GM12878 (cell line): ENCODE measurements around the gene VIPR2. TPM values are rescaled to one million over a fixed set of nuclear protein-coding genes. Genes with fewer than 3 reads are reported as not detected.

Source experiments
- ATAC-seq: fragments of 200-7000 bp; cut with Tn5 transposase; 3 replicates; pipeline ENCODE4 v1.9.1; 2020; ENCODE audit warnings: mild to moderate bottlenecking, moderate library complexity
- BruUV-seq: library from RNA; stranded (reverse); fragments of 400-500 nt; replicated peaks from 2 replicates; lab custom pipeline; 2021; lab: Mats Ljungman, UMichigan
- CTCF ChIA-PET: fragments of 300-600 bp; sonication (Branson Sonifier 250); formaldehyde crosslinking; extraction: SDS; loops from one replicate; lab custom pipeline; 2021; ENCODE audit warnings: inconsistent platforms; lab: Yijun Ruan, JAX
- POLR2A ChIA-PET: fragments of 350-600 bp; formaldehyde crosslinking; extraction: SDS; loops from one replicate; lab custom pipeline; 2021; ENCODE audit warnings: inconsistent platforms; lab: Charles Lee
- RAD21 ChIA-PET: fragments of 300-600 bp; sonication (Branson Sonifier 250); formaldehyde crosslinking; loops from one replicate; lab custom pipeline; 2023; ENCODE audit warnings: antibody characterized with exemption; ENCODE audit not compliant: unreplicated experiment; lab: Charles Lee
- SMC1A ChIA-PET: fragments of 300-600 bp; sonication (Branson Sonifier 250); formaldehyde crosslinking; loops from one replicate; lab custom pipeline; 2023; ENCODE audit not compliant: unreplicated experiment, uncharacterized antibody; lab: Charles Lee
- DNase-seq: peaks from one replicate; pipeline ENCODE4 v3.0.0-alpha.2; 2011; ENCODE audit warnings: low read depth, low spot score
- FAIRE-seq: peaks from 3 replicates; lab custom pipeline; 2011; peaks lifted over from hg19 to GRCh38; lab: Jason Lieb, UNC
- H2AFZ ChIP-seq: 2 replicates; pipeline ENCODE4 v1.6.0; 2011; ENCODE audit warnings: low read depth, low read length, control low read depth; ENCODE audit not compliant: control insufficient read depth
- H3K27ac ChIP-seq: 2 replicates; pipeline ENCODE4 v1.5.1; 2011; ENCODE audit warnings: control low read depth; ENCODE audit not compliant: control insufficient read depth, insufficient read depth
- H3K27me3 ChIP-seq, 2 experiments: replicated peaks in 1 of 2; 2 replicates each; pipeline versions ENCODE4 v1.6.0 to v1.6.1; 2011; ENCODE audit warnings: low read length in 1 of 2; ENCODE audit not compliant: control insufficient read depth in 2 of 2, insufficient read depth in 2 of 2
- H3K36me3 ChIP-seq, 2 experiments: 2 replicates each; pipeline ENCODE4 v1.5.1; 2011; ENCODE audit warnings: low read length in 1 of 2; ENCODE audit not compliant: control insufficient read depth in 2 of 2, insufficient read depth in 2 of 2
- H3K4me1 ChIP-seq: 2 replicates; pipeline ENCODE4 v1.6.1; 2011; ENCODE audit warnings: mild to moderate bottlenecking, low read length, moderate library complexity, mixed read lengths; ENCODE audit not compliant: control insufficient read depth, insufficient read depth
- H3K4me2 ChIP-seq: 2 replicates; pipeline ENCODE4 v1.6.0; 2011; ENCODE audit warnings: control low read depth; ENCODE audit not compliant: control insufficient read depth, insufficient read depth
- H3K4me3 ChIP-seq: fragments of 200-600 bp; sonication (generic); 2 replicates; pipeline ENCODE4 v1.5.1; 2016
- H3K79me2 ChIP-seq: 2 replicates; pipeline ENCODE4 v1.6.0; 2011; ENCODE audit warnings: low read length; ENCODE audit not compliant: control insufficient read depth, insufficient read depth
- H3K9ac ChIP-seq: 2 replicates; pipeline ENCODE4 v1.8.0; 2011; ENCODE audit warnings: low read length, control low read depth, mixed read lengths; ENCODE audit not compliant: control insufficient read depth, insufficient read depth
- H3K9me3 ChIP-seq: replicated peaks from 3 replicates; pipeline ENCODE4 v1.5.1; 2011; ENCODE audit warnings: mild to moderate bottlenecking, low read length; ENCODE audit not compliant: control insufficient read depth, insufficient read depth
- H4K20me1 ChIP-seq: 2 replicates; pipeline ENCODE4 v1.6.0; 2011; ENCODE audit not compliant: control insufficient read depth, insufficient read depth
- CEBPB ChIP-seq, 2 experiments: fragments of 150-350 bp in 1 of 2; IDR thresholded peaks; 2 replicates each; pipeline ENCODE4 v1.6.1; 2012 to 2014; ENCODE audit warnings: low read depth in 2 of 2, low read length in 2 of 2, borderline replicate concordance in 1 of 2, inconsistent platforms in 1 of 2
- EZH2 ChIP-seq: IDR thresholded peaks from 2 replicates; pipeline ENCODE4 v1.6.1; 2012; ENCODE audit warnings: low read depth, mild to moderate bottlenecking, control low read depth, inconsistent platforms, low read length, borderline replicate concordance; ENCODE audit not compliant: control insufficient read depth
- GABPA ChIP-seq: IDR thresholded peaks from 2 replicates; pipeline ENCODE4 v1.6.1; 2014; ENCODE audit warnings: antibody characterized with exemption, low read depth, mild to moderate bottlenecking, inconsistent platforms
- GATAD2B ChIP-seq: fragments of 450-650 bp; conservative IDR thresholded peaks from 2 replicates; pipeline ENCODE4 v1.6.1; 2017; ENCODE audit warnings: low read depth, mild to moderate bottlenecking, moderate library complexity
- HDAC2 ChIP-seq: fragments of 200-600 bp; sonication (generic); IDR thresholded peaks from 2 replicates; pipeline ENCODE4 v1.6.1; 2017
- NFYA ChIP-seq: IDR thresholded peaks from 2 replicates; pipeline ENCODE4 v1.6.1; 2011; ENCODE audit warnings: low read depth, mild to moderate bottlenecking, low read length, improper control_type of control experiment, borderline replicate concordance
- SIX5 ChIP-seq: IDR thresholded peaks from 2 replicates; pipeline ENCODE4 v1.6.1; 2011; ENCODE audit warnings: mild to moderate bottlenecking, low read depth, low read length, moderate library complexity; ENCODE audit not compliant: severe bottlenecking
- SPI1 ChIP-seq: IDR thresholded peaks from 2 replicates; pipeline ENCODE4 v1.6.1; 2011; ENCODE audit warnings: low read depth, mild to moderate bottlenecking, low read length, moderate library complexity, borderline replicate concordance; ENCODE audit not compliant: insufficient read depth
- SREBF1 ChIP-seq: IDR thresholded peaks from 2 replicates; pipeline ENCODE4 v1.6.1; 2012; ENCODE audit warnings: mild to moderate bottlenecking, low read length
- SRF ChIP-seq, 2 experiments: IDR thresholded peaks; 2 replicates each; pipeline ENCODE4 v1.6.1; 2011; ENCODE audit warnings: low read depth in 2 of 2, low read length in 2 of 2, mild to moderate bottlenecking in 1 of 2, moderate library complexity in 1 of 2
- STAT3 ChIP-seq: IDR thresholded peaks from 2 replicates; pipeline ENCODE4 v1.6.1; 2011; ENCODE audit warnings: low read depth, low read length, improper control_type of control experiment
- YBX1 ChIP-seq: fragments of 450-650 bp; IDR thresholded peaks from 2 replicates; pipeline ENCODE4 v1.6.1; 2016; ENCODE audit warnings: antibody characterized with exemption
- ZNF274 ChIP-seq: IDR thresholded peaks from one replicate; pipeline ENCODE4 v1.8.0; 2011; ENCODE audit not compliant: insufficient read length, insufficient read depth
- WGBS: methylation state at CpG from one replicate; pipeline ENCODE4 v1.1.6; 2016; ENCODE audit warnings: low lambda C conversion rate; ENCODE audit not compliant: insufficient replicate concordance, insufficient coverage; ENCODE audit errors: missing lambda C conversion rate; 5-methylcytosine and 5-hydroxymethylcytosine counted together
- in situ Hi-C: fragments of 300-500 bp; cut with MboI; formaldehyde crosslinking; loops from 9 replicates; pipeline ENCODE4 v1.14.3; 2018; ENCODE audit warnings: mixed read lengths
- intact Hi-C: fragments of 100-400 bp; cut with micrococcal nuclease; formaldehyde crosslinking; loops from one replicate; pipeline ENCODE4 v1.14.2; 2022; ENCODE audit not compliant: unreplicated experiment
- polyA plus RNA-seq, 11 experiments: library from polyadenylated mRNA; depleted of rRNA in 4 of 11; unstranded in 6 of 11; stranded (reverse) in 5 of 11; fragments of >200 nt; fragmentation: Nextera tagmentation in 4 of 11; fragmentation: Illumina TruSeq in 1 of 11; extraction: Ambion mirVana in 4 of 11; extraction: Trizol in 1 of 11; gene quantifications; 1 replicate in 1 of 11; 2 replicates in 10 of 11; pipeline versions ENCODE4 v1.2.1 to v1.2.3, GENCODE V29; 2011 to 2016; ENCODE audit warnings: inconsistent platforms in 2 of 11, missing spikeins in 2 of 11, low read depth in 1 of 11
- total RNA-seq, 4 experiments: library from RNA; depleted of rRNA in 3 of 4; stranded (reverse); fragments of >200 nt in 3 of 4; fragmentation: Illumina TruSeq in 1 of 4; extraction: Trizol in 1 of 4; gene quantifications; 2 replicates each; pipeline versions ENCODE4 v1.2.1 to v1.2.3, GENCODE V29; 2013 to 2021
- TF ChIP-seq, protein P1 (sequence below): fragments of 450-650 bp; IDR thresholded peaks from 2 replicates; pipeline ENCODE4 v1.6.1; 2017; ENCODE audit warnings: mild to moderate bottlenecking, moderate library complexity

The VIPR2 gene
- total and polyA plus RNA-seq, 10 of the 15 experiments (the other 5 are each of a cell fraction or from before 2014, with no cell fraction given), result not detected

DNA sequence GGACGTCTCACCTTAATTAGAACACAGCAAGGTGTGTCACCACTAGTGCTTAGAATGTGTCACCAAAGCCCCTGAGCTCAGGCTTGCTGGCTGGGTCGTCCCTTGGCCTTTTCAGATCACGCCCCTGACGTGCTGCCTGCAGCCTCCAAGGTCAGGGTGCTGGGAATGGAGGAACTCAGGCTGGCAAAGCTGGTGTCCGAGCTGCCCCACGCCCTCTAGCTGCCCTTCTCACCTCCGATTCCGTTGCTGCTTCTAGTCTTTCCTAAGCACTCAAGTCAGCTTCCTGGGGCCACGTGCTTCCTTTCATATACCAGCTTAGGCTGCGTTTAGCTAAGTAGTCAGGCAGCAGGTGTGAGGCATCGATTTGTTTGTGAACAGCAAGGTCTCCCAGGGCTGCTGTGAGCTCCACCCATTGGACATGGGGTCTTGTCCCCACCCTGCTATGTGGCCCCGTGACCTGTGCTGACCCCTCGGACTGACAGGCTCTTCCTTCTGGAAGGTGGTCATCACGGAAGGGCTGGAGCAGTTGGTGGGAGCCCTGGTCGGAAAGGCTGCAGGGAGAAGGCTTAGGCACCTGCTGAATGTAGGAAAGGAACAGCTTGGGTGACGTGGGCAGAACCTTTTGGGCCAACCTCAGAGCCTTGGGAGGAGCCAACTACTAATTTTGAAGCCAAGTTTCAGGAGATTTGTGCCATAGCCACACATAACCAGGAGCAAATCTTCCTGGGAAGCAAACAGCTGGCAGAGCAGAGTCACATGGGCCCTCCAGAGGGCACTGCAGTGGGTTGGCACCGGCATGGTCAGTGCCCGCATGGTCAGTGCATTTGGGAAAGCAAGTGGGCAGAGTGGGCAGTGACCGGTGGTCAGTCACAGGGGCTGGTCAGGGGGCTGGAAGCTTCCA lies 28.8 kb downstream of the VIPR2 start:
- ChIA-PET CTCF (no interaction called here), RAD21 (no interaction called here), SMC1A (no interaction called here), POLR2A (no interaction called here)
- 14% methylated on average over 19 of the region's 19 CpGs for WGBS
- FAIRE-seq, result no peak
- Histone ChIP-seq H3K36me3 (no peaks in the 10 kb centered on the region), H3K4me3 (no peak overlapping the region), H3K27ac (no peak overlapping the region), H4K20me1 (no peaks in the 10 kb centered on the region), H3K4me1 (no peaks in the 10 kb centered on the region), H3K27me3 (peaks cover 0 to 3% of the 10 kb centered on the region in 2 experiments; a peak in 1 of 4 replicates)
- ATAC-seq, result no peak
- in situ Hi-C loops, result no loop called here
- BruUV-seq, result no TSS peak
- TF ChIP-seq YBX1 (no peak), STAT3 (no peak), HDAC2 (no peak), GABPA (no peak), SRF (IDR thresholded peaks at IDR 0.05; ENCODE audit: low read depth in 2 of 2, low read length in 2 of 2) (no peak), SPI1 (no peak), ZNF274 (no peak), GATAD2B (no peak)
- TF ChIP-seq, all 136 proteins: peak for 0
- H3K4me2 ChIP-seq, result no peak overlapping the region
- no peaks in the 10 kb centered on the region for H3K9me3 ChIP-seq
- H2AFZ ChIP-seq, result no peak overlapping the region
- intact Hi-C loops, result no loop called here
- H3K79me2 ChIP-seq, result no peaks in the 10 kb centered on the region
- H3K9ac ChIP-seq, result no peak overlapping the region
- no peak for DNase-seq

- Histone ChIP-seq H3K27ac (no peak overlapping the region), H3K9me3 (no peaks in the 10 kb centered on the region), H3K9ac (no peak overlapping the region), H4K20me1 (no peaks in the 10 kb centered on the region), H3K4me3 (no peak overlapping the region), H3K36me3 (no peaks in the 10 kb centered on the region), H3K27me3 (peaks cover 0 to 3% of the 10 kb centered on the region in 2 experiments; a peak in 1 of 4 replicates), H3K4me2 (no peak overlapping the region), H3K4me1 (no peaks in the 10 kb centered on the region), H3K79me2 (no peaks in the 10 kb centered on the region), H2AFZ (no peak overlapping the region)
- RAD21 ChIA-PET, result no interaction called here
- BruUV-seq, result no TSS peak
- SMC1A ChIA-PET, result no interaction called here
- DNase-seq, result no peak
- in situ Hi-C loops, result no loop called here
- intact Hi-C loops, result no loop called here
- 71% methylated on average over 7 of the region's 7 CpGs for WGBS
- POLR2A ChIA-PET, result no interaction called here
- CTCF ChIA-PET, result no interaction called here
- no peak for ATAC-seq
- FAIRE-seq, result no peak
- TF ChIP-seq SIX5 (no peak), CEBPB (IDR thresholded peaks at IDR 0.05; ENCODE audit: borderline replicate concordance in 1 of 2, low read depth in 2 of 2, low read length in 2 of 2) (no peak), EZH2 (no peak), SREBF1 (no peak), NFYA (no peak)
- TF ChIP-seq, protein P1, sequence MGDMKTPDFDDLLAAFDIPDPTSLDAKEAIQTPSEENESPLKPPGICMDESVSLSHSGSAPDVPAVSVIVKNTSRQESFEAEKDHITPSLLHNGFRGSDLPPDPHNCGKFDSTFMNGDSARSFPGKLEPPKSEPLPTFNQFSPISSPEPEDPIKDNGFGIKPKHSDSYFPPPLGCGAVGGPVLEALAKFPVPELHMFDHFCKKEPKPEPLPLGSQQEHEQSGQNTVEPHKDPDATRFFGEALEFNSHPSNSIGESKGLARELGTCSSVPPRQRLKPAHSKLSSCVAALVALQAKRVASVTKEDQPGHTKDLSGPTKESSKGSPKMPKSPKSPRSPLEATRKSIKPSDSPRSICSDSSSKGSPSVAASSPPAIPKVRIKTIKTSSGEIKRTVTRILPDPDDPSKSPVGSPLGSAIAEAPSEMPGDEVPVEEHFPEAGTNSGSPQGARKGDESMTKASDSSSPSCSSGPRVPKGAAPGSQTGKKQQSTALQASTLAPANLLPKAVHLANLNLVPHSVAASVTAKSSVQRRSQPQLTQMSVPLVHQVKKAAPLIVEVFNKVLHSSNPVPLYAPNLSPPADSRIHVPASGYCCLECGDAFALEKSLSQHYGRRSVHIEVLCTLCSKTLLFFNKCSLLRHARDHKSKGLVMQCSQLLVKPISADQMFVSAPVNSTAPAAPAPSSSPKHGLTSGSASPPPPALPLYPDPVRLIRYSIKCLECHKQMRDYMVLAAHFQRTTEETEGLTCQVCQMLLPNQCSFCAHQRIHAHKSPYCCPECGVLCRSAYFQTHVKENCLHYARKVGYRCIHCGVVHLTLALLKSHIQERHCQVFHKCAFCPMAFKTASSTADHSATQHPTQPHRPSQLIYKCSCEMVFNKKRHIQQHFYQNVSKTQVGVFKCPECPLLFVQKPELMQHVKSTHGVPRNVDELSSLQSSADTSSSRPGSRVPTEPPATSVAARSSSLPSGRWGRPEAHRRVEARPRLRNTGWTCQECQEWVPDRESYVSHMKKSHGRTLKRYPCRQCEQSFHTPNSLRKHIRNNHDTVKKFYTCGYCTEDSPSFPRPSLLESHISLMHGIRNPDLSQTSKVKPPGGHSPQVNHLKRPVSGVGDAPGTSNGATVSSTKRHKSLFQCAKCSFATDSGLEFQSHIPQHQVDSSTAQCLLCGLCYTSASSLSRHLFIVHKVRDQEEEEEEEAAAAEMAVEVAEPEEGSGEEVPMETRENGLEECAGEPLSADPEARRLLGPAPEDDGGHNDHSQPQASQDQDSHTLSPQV, result no peak
- TF ChIP-seq, all 136 proteins: peak for 0
These were observed 29.7 kb downstream of the VIPR2 start for GRCh38 chr7:159114981-159115380.
